ENCODE measurements around the gene AFF2.

- no peak for TF ChIP-seq CTCF (IDR thresholded peaks at IDR 0.05)
- no peak for TF ChIP-seq POLR2A (IDR thresholded peaks at IDR 0.05)
Observed at GRCh38 chrX:148794350-148794749, 293.9 kb downstream of the AFF2 start.
